Right cardiac atrium (tissue), 5 donors: Measurements from ENCODE around the gene RHOC. TPM values are rescaled to one million over a fixed set of nuclear protein-coding genes. Genes with fewer than 3 reads are reported as not detected.

Experiments
- ATAC-seq, 2 donors: fragments of 200-7000 bp; cut with Tn5 transposase; one replicate each; pipeline versions ENCODE4 v1.8.0 to v1.9.1; 2020; ENCODE audit warnings: moderate library complexity in 2 of 2, mild to moderate bottlenecking in 1 of 2
- DNase-seq, 3 donors: peaks; one replicate each; pipeline ENCODE4 v3.0.0-alpha.2; 2020
- H3K27ac ChIP-seq: one replicate; pipeline ENCODE4 v1.5.1; 2013; ENCODE audit warnings: mild to moderate bottlenecking, low read length, control low read depth, moderate library complexity
- H3K27me3 ChIP-seq: one replicate; pipeline ENCODE4 v1.6.1; 2013; ENCODE audit not compliant: control insufficient read depth, insufficient read depth
- H3K4me1 ChIP-seq: one replicate; pipeline ENCODE4 v1.6.1; 2013; ENCODE audit warnings: low read length; ENCODE audit not compliant: control insufficient read depth, insufficient read depth
- H3K4me3 ChIP-seq: one replicate; pipeline ENCODE4 v1.5.1; 2013; ENCODE audit warnings: low read length, control low read depth
- H3K9me3 ChIP-seq: one replicate; pipeline ENCODE4 v1.6.1; 2013; ENCODE audit warnings: low read length; ENCODE audit not compliant: control insufficient read depth
- WGBS: extraction: QIAGEN DNeasy Blood & Tissue Kit; methylation state at CpG from one replicate; pipeline ENCODE4 v1.1.7; 2013; 5-methylcytosine and 5-hydroxymethylcytosine counted together
- intact Hi-C, 4 donors: fragments of 100-400 bp; cut with DNase I; formaldehyde crosslinking; loops; one replicate each; pipeline versions ENCODE4 v1.11.0 to v1.14.0; 2022 to 2023
- polyA plus RNA-seq: library from polyadenylated mRNA; stranded (reverse); fragments of 200-250 nt; gene quantifications from one replicate; pipeline ENCODE4 v1.2.3, GENCODE V29; 2013
- total RNA-seq, 4 donors: library from RNA; stranded (reverse); fragmentation: NEBNext Ultra II Directional; extraction: Animal tissue kit (Norgen Biotek cat#: 25700); gene quantifications; one replicate each; pipeline ENCODE4 v1.2.1, GENCODE V29; 2021
- donor health status: healthy with polysubstance abuse.
- donor health status: DM: no; HTN: yes; CAD: no.
- donor health status: DM: no; HTN: no; CAD: no.
- donor health status: DM: no; HTN: yes; CAD: no; lungs with severe emphysema.
- donor health status: DM: yes; HTN: yes; CAD: no.

Gene RHOC
- total and polyA plus RNA-seq, 5 donors, result 169 to 262 (median 212) TPM

DNA sequence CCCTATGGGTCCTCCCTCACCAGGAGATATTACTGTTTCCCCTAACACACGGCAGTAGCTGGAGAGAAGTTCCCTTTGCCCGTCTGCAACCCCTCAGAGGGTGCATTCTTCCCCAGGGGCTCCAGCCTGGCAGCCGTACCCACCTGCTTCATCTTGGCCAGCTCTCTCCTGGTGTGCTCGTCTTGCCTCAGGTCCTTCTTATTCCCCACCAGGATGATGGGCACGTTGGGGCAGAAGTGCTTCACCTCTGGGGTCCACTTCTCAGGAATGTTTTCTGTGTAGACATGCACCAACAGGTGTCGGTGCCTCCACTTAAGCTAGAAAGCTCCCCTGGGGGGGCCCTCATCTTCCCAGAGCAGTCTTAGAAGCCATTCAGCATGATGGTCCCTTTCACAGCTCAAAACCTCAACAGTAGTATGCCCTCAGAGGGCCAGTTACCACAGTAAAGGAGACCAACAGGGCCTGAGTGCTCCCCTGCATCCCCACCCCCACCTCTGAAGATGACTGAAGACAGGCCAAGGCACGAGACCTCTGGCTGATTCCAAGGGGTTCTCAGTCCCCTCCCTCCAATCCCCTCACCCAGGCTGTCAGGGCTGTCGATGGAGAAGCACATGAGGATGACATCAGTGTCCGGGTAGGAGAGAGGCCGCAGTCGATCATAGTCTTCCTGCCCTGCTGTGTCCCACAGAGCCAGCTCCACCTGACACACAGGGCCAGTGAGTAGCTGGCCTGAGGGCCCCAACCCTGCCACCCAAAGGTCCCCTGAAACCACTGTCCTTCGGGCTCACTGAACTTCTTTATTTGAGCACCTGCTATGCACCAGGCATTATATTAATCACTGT is 4.3 kb downstream of the RHOC start:
- intact Hi-C loops, result loop anchor here in 3 of 4 donors (5.0 to 10.0 kb wide), 5 partner anchors 78 to 318 kb away; partner anchors contain the start of genes WNT2B (in 2 of the 3), CAPZA1 (in 1 of the 3) and ST7L (in 1 of the 3)
- H3K27ac ChIP-seq, result peak overlapping the region; percentile 13
- DNase-seq, result no peak
- no peaks in the 10 kb centered on the region for H3K27me3 ChIP-seq
- H3K4me1 ChIP-seq, result peaks cover 29% of the 10 kb centered on the region
- 56% methylated on average over 12 of the region's 12 CpGs for WGBS
- no peaks in the 10 kb centered on the region for H3K9me3 ChIP-seq
- no peak for ATAC-seq
- no peak overlapping the region for H3K4me3 ChIP-seq

DNA sequence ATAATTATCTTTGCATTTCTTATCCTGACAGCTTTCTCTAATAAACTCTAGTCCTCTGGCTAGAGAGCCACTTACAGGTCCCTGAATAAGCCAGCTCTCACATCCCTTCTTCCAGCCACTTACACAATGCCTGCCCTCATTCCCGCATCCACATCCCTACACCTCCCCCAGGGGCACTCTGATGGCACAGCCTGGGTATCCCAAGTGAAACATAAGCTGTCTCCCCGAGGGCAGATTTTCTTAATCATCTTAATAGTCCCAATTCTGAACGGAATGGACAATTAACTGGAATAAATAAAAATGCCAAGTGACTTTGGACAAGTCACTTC is 4.9 kb downstream of the RHOC start:
- intact Hi-C loops, result loop anchor here in 3 of 4 donors (5.0 to 10.0 kb wide), 5 partner anchors 77 to 317 kb away; partner anchors contain the start of genes WNT2B (in 2 of the 3), CAPZA1 (in 1 of the 3) and ST7L (in 1 of the 3)
- Histone ChIP-seq H3K27me3 (no peaks in the 10 kb centered on the region), H3K4me3 (no peak overlapping the region), H3K9me3 (no peaks in the 10 kb centered on the region), H3K27ac (peak overlapping the region; percentile 21), H3K4me1 (peaks cover 29% of the 10 kb centered on the region)
- DNase-seq (no peak), ATAC-seq (no peak)
- 54% methylated on average over 3 of the region's 3 CpGs for WGBS

DNA sequence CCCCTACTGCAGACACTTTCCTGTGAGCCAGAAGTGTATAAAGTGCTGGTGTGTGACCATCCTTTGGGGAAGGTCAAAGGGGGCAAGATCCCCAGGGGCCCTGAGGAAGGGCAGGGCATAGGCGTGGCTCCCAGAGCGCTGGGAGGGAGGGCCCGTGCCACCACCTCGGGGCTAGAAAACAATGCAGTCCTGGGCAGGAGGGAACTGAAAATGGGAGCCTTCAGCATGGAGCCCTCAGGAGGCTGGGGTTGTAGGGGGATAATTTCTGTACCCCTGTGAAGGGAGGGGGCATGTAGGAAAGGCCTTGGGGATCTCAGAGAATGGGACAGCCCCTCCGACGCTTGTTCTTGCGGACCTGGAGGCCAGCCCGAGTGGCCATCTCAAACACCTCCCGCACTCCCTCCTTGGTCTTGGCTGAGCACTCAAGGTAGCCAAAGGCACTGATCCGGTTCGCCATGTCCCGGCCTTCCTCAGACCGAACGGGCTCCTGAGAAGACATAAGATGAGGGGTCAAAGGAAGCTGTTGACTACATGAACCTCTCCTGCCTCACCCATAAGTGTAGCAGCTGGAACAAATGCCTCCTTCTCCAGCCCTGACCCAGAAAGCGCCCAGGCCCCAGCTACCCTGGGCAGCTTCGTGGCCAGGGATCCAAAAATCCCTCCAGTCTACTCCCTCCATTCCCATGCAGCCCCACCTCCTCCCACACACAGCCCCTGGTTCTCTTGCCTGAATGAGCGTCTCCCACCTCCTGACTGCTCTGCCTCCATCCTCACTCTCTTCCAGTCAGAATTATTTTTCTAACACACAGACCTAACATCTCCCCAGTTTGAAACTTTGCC is 5.5 kb downstream of the RHOC start:
- intact Hi-C loops, result loop anchor here in 3 of 4 donors (5.0 to 10.0 kb wide), 5 partner anchors 77 to 317 kb away; partner anchors contain the start of genes WNT2B (in 2 of the 3), CAPZA1 (in 1 of the 3) and ST7L (in 1 of the 3)
- Histone ChIP-seq H3K4me3 (no peak overlapping the region), H3K9me3 (no peaks in the 10 kb centered on the region), H3K27me3 (no peaks in the 10 kb centered on the region), H3K4me1 (peaks cover 29% of the 10 kb centered on the region), H3K27ac (peak overlapping the region; percentile 98)
- no peak for DNase-seq
- 53% methylated on average over 17 of the region's 17 CpGs for WGBS
- peak; percentile 0 to 3 for ATAC-seq

DNA sequence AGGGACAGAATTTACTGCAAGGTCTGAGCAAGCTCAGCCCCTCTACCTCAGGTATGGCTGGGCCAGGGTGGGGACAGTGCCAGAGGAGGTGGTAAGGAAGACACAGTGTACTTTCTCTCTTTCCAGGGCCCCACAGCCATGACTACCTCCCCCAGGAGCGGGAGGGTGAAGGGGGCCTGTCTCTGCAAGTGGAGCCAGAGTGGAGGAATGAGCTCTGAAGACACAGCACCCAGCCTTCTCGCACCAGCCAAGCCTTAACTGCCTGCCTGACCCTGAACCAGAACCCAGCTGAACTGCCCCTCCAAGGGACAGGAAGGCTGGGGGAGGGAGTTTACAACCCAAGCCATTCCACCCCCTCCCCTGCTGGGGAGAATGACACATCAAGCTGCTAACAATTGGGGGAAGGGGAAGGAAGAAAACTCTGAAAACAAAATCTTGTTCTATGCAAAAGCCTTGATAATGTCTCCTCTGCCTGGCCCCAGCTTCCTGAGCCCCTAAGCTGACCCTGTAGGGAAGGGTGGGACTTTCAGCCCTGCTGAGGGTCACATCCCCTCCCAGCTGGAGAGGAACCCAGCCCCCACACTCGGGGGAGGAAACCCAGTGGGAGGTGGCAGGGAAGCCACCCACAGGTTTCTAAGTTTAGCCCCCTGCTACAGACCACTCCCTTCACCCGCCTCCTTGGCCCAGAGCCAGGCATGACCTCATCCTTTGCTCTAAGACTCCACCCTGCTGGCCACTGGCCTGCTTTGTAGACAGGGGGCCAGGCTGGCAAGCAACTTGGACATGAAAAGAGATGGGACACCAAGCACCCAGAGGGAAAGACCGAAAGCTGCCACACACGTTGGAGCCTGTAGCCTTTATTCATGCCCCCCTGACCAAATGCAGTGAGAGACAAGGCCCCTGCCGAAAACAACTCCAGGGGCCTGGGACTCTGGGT is 6.4 kb downstream of the RHOC start:
- intact Hi-C loops, result loop anchor here in 3 of 4 donors (5.0 to 10.0 kb wide), 5 partner anchors 76 to 316 kb away; partner anchors contain the start of genes WNT2B (in 2 of the 3), CAPZA1 (in 1 of the 3) and ST7L (in 1 of the 3)
- H3K9me3 ChIP-seq, result no peaks in the 10 kb centered on the region
- DNase-seq (peak; percentile 98 to 99 (median 99)), ATAC-seq (peak; percentile 76 to 82)
- H3K27me3 ChIP-seq, result no peaks in the 10 kb centered on the region
- H3K27ac ChIP-seq, result peak overlapping the region; percentile 98
- WGBS, result 10% methylated on average over 7 of the region's 7 CpGs
- H3K4me1 ChIP-seq, result peaks cover 29% of the 10 kb centered on the region
- H3K4me3 ChIP-seq, result no peak overlapping the region

DNA sequence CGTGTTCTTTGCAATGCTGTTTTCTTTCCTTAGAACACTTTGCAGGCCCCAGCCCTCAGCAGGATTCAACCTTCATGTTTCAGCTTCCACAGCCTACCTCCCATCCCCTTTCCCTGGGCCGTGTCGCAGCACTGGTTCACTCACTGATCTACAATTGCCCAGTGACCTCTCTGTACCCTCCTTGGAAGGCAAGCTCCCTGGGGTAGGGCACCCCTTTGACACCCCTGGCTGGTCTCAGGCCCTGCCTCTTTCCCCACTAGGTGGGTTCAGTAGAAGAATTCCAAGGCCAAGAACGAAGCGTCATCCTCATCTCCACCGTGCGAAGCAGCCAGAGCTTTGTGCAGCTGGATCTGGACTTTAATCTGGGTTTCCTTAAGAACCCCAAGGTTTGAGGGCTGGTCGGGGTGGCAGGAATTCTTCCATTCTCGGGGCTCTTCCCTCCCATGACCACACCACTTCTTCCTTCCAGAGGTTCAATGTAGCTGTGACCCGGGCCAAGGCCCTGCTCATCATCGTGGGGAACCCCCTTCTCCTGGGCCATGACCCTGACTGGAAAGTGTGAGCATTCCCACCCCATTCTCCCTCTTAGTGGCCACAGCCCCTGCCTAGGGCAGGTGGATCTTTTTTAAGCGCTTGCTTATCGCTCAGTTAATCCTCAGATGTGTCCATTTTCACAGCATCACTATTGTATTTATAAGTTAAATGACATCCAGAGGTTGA is 7.3 kb downstream of the RHOC start:
- no peak for ATAC-seq
- Histone ChIP-seq H3K27ac (peak overlapping the region; percentile 98), H3K9me3 (no peaks in the 10 kb centered on the region), H3K27me3 (no peaks in the 10 kb centered on the region), H3K4me1 (peaks cover 29% of the 10 kb centered on the region), H3K4me3 (no peak overlapping the region)
- DNase-seq, result no peak
- intact Hi-C loops, result loop anchor here in 3 of 4 donors (5.0 to 10.0 kb wide), 5 partner anchors 75 to 315 kb away; partner anchors contain the start of genes WNT2B (in 2 of the 3), CAPZA1 (in 1 of the 3) and ST7L (in 1 of the 3)
- 65% methylated on average over 13 of the region's 13 CpGs for WGBS

DNA sequence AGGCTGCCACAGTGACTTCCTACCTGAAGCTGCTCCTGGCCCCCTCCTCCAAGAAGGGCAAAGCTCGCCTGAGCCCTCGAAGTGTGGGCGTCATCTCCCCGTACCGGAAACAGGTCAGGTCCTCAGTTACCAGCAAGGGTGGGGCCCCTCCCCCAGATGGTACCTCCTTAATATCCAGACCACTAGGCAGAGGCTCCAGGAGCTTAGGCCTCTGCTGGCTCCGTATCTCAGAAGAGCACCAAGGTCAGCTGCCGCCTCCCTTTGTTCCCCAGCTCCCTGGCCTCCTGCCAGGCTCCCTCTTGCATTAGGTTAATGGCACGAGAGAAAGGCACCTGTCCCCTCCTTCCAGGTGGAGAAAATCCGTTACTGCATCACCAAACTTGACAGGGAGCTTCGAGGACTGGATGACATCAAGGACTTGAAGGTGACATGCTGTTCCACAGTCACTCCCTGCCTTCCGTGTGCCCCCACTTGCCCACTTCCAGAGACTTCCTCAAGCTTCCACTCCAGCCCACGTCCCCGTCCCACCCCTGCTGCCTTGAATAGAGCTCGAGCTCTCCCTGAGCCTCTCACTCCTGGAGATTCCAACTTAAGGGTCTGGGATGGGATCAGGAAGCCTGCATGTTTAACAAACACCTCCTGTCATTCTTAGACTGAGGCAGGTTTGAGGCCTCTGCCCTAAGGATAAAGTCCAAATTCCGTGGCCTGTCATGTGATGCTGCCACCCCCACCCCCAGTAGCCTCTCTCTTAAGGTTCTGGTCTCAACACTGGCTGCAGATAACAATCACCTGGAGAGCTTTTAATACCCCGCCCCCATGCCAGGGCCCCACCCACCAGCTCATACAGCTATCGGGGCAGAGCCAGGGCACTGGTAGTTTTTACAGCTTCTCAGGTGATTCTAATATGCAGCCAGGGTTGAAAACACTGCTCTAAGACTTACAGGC is 8.3 kb downstream of the RHOC start:
- peaks cover 24% of the 10 kb centered on the region for H3K4me1 ChIP-seq

DNA sequence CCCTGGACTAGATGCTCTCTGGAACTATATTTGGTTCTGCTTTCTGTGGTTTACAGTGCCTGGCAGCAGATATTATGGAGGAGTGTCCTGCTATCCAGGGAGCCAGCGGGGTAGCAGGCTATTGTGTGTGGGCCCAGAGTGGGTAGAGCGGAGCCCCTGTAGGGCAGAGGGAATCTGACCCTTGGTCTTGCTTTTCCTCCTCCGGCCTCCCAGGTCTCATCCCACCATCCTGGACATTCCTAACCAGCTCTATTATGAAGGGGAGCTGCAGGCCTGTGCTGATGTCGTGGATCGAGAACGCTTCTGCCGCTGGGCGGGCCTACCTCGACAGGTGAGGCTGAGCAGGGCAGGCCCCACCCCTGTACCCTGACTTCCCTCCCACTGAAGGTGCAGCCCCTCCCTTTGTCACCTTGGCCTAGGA is 9.1 kb downstream of the RHOC start:
- H3K27ac ChIP-seq, result no peak overlapping the region
- DNase-seq (no peak), ATAC-seq (no peak)

More for the DNA sequence above, 8.3 kb downstream of the RHOC start:
- DNase-seq, result peak in 2 of 3 donors; percentile 73 to 79
- H3K27me3 ChIP-seq, result no peaks in the 10 kb centered on the region
- peak overlapping the region; percentile 98 for H3K27ac ChIP-seq
- H3K4me3 ChIP-seq, result no peak overlapping the region
- intact Hi-C loops, result no loop called here
- 45% methylated on average over 17 of the region's 17 CpGs for WGBS
- no peak for ATAC-seq
- no peaks in the 10 kb centered on the region for H3K9me3 ChIP-seq

DNA sequence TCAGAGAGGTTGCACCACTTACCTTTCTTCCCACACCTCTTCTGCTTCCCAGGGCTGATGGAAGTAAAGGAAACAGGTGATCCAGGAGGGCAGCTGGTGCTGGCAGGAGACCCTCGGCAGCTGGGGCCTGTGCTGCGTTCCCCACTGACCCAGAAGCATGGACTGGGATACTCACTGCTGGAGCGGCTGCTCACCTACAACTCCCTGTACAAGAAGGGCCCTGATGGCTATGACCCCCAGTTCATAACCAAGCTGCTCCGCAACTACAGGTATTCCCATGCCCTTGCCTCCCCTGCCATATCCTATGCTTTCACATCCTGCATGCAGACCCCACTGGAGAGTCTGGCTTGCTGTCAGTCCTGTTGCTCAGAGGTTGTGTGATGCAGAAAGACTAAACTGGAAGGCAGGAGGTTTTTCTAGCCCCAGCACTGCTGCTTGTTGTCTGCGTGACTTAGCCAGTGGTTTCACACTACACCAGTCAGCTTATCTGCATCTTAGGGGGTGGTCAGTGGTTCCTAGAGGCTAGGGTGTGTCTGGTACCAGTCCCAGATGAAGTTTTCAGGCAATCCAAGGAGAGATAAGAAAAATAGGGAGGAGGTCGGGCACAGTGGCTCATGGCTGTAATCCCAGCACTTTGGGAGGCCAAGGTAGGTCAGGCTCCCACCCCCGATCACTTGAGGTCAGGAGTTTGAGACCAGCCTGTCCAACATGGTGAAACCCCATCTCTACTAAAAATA is 10.2 kb downstream of the RHOC start:
- 89% methylated on average over 7 of the region's 7 CpGs for WGBS
- intact Hi-C loops, result no loop called here
- Histone ChIP-seq H3K9me3 (no peaks in the 10 kb centered on the region), H3K4me3 (no peak overlapping the region), H3K27ac (no peak overlapping the region), H3K27me3 (no peaks in the 10 kb centered on the region), H3K4me1 (peaks cover 21% of the 10 kb centered on the region)
- no peak for ATAC-seq
- DNase-seq, result no peak

More for the DNA sequence above, 9.1 kb downstream of the RHOC start:
- 90% methylated on average over 9 of the region's 9 CpGs for WGBS
- intact Hi-C loops, result no loop called here
- Histone ChIP-seq H3K27me3 (no peaks in the 10 kb centered on the region), H3K9me3 (no peaks in the 10 kb centered on the region), H3K4me3 (no peak overlapping the region), H3K4me1 (peaks cover 23% of the 10 kb centered on the region)
